H1 (cell line): ENCODE measurements around the gene MDM1.

Source experiments
- ASH2L ChIP-seq: fragments of 200-600, 300-600 bp; sonication (generic); IDR thresholded peaks from one replicate; pipeline ENCODE4 v1.7.1; 2017; ENCODE audit warnings: low read length
- CEBPB ChIP-seq: IDR thresholded peaks from 2 replicates; pipeline ENCODE4 v1.6.1; 2012; ENCODE audit warnings: low read depth, low read length
- POLR2A ChIP-seq, 2 experiments: IDR thresholded peaks; 1 replicate in 1 of 2; 2 replicates in 1 of 2; pipeline ENCODE4 v1.6.1; 2011; ENCODE audit warnings: low read depth in 2 of 2, low read length in 2 of 2, mild to moderate bottlenecking in 2 of 2; ENCODE audit errors: control extremely low read depth in 1 of 2
- POLR2AphosphoS5 ChIP-seq: IDR thresholded peaks from 2 replicates; pipeline ENCODE4 v1.6.1; 2011; ENCODE audit warnings: low read depth, low read length
- RAD21 ChIP-seq, 2 experiments: IDR thresholded peaks in 1 of 2; conservative IDR thresholded peaks in 1 of 2; 2 replicates each; pipeline ENCODE4 v1.6.1; 2011; ENCODE audit warnings: low read depth in 2 of 2, low read length in 2 of 2, improper control_type of control experiment in 1 of 2, inconsistent platforms in 1 of 2, mild to moderate bottlenecking in 1 of 2, moderate library complexity in 1 of 2
- RNF2 ChIP-seq: fragments of 200-900, 300-1000 bp; sonication (generic); IDR thresholded peaks from 2 replicates; pipeline ENCODE4 v1.7.1; 2016; ENCODE audit warnings: borderline replicate concordance, low read depth, mild to moderate bottlenecking, antibody characterized with exemption, low read length; ENCODE audit not compliant: poor library complexity, severe bottlenecking; ENCODE audit errors: missing control alignments
- SP1 ChIP-seq: IDR thresholded peaks from 2 replicates; pipeline ENCODE4 v1.6.1; 2011; ENCODE audit warnings: low read depth, low read length
- ZNF274 ChIP-seq: IDR thresholded peaks from 2 replicates; pipeline ENCODE4 v1.7.0; 2012; ENCODE audit warnings: low read length, borderline replicate concordance; ENCODE audit errors: extremely low read depth
- TF ChIP-seq, protein P1 (sequence below), 3 experiments: IDR thresholded peaks; 1 replicate in 2 of 3; 2 replicates in 1 of 3; pipeline versions ENCODE4 v1.5.1 to v1.6.1; 2011; ENCODE audit warnings: low read length in 3 of 3, mild to moderate bottlenecking in 3 of 3, inconsistent platforms in 2 of 3, low read depth in 1 of 3, moderate library complexity in 1 of 3; ENCODE audit not compliant: insufficient read depth in 1 of 3; ENCODE audit errors: control extremely low read depth in 1 of 3

DNA sequence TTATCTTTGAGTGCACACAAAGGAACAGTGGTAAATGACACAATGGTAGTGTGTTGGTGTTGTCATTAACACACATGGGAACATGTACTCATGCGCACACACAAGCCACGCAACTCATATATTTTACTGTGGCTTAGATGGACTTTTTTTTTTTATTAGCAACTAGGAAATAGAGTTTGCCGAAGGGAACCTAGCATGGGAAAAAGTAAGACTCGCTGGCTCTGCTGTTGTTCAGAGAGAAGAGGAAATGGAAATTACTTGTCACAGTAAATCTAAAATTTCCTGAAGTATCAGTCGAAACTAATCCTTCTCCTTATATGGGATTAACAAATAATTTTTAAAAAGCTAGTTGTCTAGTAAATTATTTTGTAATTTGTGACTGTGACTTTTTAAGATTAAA, 45.1 kb downstream of the MDM1 start:
- TF ChIP-seq POLR2A (IDR thresholded peaks at IDR 0.05; ENCODE audit: control extremely low read depth in 1 of 2, low read depth in 2 of 2, low read length in 2 of 2) (no peak), SP1 (no peak), RNF2 (no peak), ZNF274 (no peak), ASH2L (no peak), CEBPB (no peak), POLR2AphosphoS5 (no peak), RAD21 (IDR thresholded peaks at IDR 0.05 in 1 of 2, conservative IDR thresholded peaks at IDR 0.05 in 1 of 2; ENCODE audit: low read depth in 2 of 2, low read length in 2 of 2) (no peak)
- TF ChIP-seq, protein P1, sequence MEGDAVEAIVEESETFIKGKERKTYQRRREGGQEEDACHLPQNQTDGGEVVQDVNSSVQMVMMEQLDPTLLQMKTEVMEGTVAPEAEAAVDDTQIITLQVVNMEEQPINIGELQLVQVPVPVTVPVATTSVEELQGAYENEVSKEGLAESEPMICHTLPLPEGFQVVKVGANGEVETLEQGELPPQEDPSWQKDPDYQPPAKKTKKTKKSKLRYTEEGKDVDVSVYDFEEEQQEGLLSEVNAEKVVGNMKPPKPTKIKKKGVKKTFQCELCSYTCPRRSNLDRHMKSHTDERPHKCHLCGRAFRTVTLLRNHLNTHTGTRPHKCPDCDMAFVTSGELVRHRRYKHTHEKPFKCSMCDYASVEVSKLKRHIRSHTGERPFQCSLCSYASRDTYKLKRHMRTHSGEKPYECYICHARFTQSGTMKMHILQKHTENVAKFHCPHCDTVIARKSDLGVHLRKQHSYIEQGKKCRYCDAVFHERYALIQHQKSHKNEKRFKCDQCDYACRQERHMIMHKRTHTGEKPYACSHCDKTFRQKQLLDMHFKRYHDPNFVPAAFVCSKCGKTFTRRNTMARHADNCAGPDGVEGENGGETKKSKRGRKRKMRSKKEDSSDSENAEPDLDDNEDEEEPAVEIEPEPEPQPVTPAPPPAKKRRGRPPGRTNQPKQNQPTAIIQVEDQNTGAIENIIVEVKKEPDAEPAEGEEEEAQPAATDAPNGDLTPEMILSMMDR (IDR thresholded peaks at IDR 0.05; ENCODE audit: control extremely low read depth in 1 of 3, insufficient read depth in 1 of 3, low read depth in 1 of 3, low read length in 3 of 3): no peak
